Epithelial cell of proximal tubule (primary cell): ENCODE measurements around the gene DGKB. TPM values are rescaled to one million over a fixed set of nuclear protein-coding genes. Genes with fewer than 3 reads are reported as not detected.

Experiments
- DNase-seq: peaks from one replicate; pipeline ENCODE4 v3.0.0-alpha.2; 2011; ENCODE audit warnings: low read depth
- H3K4me3 ChIP-seq: 2 replicates; pipeline ENCODE4 v1.5.1; 2011; ENCODE audit warnings: low read depth, mild to moderate bottlenecking, low read length
- total RNA-seq: library from RNA; depleted of rRNA; stranded (reverse); fragments of >200 nt; gene quantifications from 2 replicates; pipeline ENCODE4 v1.2.3, GENCODE V29; 2015
- TF ChIP-seq, protein P1 (sequence below): conservative IDR thresholded peaks from 2 replicates; pipeline ENCODE4 v1.5.1; 2012; ENCODE audit warnings: low read depth, mild to moderate bottlenecking, low read length

The DGKB gene
- total RNA-seq, 1 donor from 2014 or later, result 0.69 TPM

DNA sequence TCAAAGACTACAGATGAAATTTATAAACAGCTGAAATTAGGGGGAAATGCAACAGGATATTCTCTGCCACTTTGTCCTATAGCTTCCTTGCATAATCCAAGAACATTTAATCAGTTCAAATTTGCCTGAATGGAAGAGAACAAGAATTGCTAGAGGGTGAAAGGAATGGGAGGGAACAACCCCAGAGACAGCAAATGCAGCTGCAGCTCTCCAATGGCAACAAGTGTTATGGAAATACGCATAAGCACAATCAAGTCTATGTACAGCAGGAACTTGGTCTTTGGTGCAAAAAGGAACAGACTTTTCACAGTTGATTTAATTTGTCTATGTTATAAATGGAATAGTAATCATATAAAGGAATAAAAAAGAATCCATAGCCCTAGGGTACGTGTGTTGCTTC is 644.1 kb downstream of the DGKB start:
- H3K4me3 ChIP-seq, result no peak overlapping the region
- TF ChIP-seq, protein P1, sequence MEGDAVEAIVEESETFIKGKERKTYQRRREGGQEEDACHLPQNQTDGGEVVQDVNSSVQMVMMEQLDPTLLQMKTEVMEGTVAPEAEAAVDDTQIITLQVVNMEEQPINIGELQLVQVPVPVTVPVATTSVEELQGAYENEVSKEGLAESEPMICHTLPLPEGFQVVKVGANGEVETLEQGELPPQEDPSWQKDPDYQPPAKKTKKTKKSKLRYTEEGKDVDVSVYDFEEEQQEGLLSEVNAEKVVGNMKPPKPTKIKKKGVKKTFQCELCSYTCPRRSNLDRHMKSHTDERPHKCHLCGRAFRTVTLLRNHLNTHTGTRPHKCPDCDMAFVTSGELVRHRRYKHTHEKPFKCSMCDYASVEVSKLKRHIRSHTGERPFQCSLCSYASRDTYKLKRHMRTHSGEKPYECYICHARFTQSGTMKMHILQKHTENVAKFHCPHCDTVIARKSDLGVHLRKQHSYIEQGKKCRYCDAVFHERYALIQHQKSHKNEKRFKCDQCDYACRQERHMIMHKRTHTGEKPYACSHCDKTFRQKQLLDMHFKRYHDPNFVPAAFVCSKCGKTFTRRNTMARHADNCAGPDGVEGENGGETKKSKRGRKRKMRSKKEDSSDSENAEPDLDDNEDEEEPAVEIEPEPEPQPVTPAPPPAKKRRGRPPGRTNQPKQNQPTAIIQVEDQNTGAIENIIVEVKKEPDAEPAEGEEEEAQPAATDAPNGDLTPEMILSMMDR, result no peak
- DNase-seq, result no peak

DNA sequence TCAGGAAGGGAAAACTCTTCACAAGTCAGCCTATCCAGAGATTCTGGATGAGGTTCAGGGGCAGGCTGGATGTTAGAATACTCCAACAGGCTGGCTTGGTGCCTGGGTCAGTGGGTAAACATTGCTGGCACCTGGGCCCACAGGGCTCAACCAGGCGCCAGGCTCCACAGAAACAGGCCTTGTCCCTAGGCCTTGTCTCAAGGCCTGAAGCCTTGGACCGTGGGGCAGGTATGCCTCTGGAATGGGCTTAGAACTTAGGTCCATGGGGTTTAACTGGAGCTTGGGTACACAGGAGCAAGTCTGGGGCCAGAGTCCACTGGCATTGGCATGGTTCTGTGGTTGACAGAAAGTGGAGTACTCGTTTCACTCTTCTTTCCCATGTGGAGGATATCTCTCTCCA is 650.1 kb downstream of the DGKB start:
- no peak for DNase-seq
- TF ChIP-seq, protein P1, result no peak
- H3K4me3 ChIP-seq, result no peak overlapping the region

DNA sequence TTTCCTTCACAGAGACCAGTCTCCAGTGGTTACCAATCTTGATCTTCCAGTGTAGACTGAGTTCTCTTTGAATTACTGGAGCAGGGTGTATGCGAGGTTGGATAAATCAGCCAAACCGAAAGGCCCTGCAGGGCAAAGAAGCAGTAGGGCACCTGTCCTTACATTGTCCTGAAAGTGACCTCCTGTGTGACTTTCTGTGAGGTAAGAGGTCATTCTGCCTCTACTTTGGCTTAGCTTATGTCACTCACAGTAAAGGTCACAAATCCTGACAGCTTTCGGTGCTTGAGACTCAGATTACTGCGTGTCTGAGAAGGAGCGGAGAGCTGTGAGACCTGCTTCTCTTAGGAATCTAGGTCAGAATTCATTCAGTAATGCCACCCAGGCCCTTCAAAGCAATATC is 660.4 kb downstream of the DGKB start:
- no peak for DNase-seq
- TF ChIP-seq, protein P1, result no peak
- H3K4me3 ChIP-seq, result no peak overlapping the region

DNA sequence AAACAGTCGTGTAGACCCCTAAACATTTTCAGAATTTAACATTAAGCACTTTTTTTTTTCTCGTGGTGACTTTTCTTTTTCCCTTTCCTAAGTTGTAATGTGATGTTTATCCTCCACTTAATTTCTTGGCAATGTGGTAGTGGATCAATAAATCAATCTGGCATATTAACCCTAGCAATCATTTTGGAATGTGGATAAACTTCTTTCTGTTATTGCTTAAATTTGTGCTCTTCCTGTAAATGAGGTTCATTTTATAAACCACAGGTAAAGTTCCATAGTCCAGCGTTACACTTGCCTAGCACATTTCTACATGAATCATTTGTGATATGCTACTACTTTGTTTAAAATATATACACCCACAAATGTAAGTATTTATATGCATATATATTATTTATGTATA is 665.7 kb downstream of the DGKB start:
- no peak overlapping the region for H3K4me3 ChIP-seq
- TF ChIP-seq, protein P1, result no peak
- no peak for DNase-seq

DNA sequence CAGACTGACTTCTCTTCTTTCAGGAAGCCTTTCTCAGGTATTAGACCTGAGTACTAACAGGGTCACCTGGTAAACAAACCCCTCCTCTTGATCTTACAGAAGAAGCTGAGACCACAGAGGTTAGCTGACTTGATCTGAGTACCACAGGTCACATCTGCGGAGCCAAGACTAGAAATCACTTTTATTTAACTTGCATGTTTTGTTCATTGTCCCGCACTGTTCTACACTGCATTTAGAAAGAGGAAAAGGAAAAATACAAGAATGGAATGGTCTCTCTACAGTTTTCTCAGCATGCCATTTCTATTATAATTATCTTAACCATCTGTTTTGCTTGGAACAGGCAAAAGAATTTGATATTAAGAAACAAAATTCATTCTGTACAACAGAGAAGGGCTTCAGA is 667.5 kb downstream of the DGKB start:
- DNase-seq, result no peak
- TF ChIP-seq, protein P1, result no peak
- H3K4me3 ChIP-seq, result no peak overlapping the region

DNA sequence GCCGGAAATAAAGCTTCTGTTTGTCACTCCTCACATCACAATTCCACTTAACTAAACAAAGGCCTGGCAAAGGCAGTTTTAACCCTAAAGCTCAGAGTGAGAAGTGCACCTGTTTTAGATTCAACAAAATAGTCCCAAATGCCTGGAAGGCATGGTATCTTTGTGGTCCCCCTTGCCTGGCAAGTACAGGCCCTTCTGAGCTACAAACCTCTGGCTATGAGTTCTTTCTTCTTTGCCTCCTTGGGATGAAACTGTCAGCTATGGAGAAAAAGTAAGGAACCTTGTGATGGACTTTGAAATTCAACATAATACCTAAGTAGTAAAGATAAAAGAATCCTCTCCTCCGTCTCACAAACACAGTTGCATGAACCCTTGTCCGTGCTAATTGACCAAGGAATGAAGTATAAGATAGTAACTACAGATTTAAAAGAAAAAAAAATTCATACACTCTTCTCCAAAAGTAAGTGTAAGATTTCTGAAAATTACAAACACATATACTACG is 668.6 kb downstream of the DGKB start:
- H3K4me3 ChIP-seq, result no peak overlapping the region
- TF ChIP-seq, protein P1, result no peak
- DNase-seq, result no peak

DNA sequence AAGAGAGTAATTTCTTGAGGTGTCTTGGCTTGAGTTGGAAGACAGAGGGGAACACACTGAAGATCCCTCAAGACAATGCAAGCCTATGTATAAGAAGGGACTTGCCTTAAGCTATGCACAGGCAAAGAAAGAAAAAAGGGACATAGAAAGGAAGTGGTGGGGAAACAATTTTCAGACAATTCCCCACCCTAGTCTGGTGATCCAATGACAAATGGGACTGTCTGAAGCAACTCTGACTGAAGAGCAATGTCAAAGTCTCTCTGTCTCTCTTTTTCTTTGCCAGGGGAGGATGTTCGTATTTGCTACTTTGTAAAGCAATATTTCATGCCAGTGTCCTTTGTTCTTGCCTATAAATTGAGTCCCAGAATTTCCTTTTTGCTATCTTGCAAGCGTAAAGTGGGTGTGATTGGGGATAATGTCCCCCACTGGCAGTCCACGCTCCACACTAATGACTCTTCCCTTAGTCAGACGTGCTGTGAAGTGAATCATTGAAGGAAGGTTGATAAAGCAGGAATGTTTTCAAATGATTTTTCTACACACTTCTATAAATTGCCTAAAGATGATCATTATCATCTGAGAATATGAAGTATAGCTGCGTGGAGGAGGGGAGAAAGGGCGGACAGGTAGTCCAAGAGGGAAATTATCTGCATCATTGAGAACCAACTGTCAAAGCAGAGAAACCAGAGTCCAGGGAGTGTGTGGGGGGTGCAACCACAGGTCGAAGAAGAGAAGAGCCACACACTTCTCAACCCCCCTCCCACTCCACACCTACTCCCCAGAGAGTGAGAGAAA is 669.3 kb downstream of the DGKB start:
- DNase-seq, result no peak
- H3K4me3 ChIP-seq, result no peak overlapping the region
- TF ChIP-seq, protein P1, result no peak
